B cell (primary cell): ENCODE results near the gene MRPS6. TPM values are rescaled to one million over a fixed set of nuclear protein-coding genes. Genes with fewer than 3 reads are reported as not detected.
A peak's percentile ranks its signal among the peaks of the same experiment; 100 is the strongest.

Experiments
- ATAC-seq: fragments of 200-7000 bp; cut with Tn5 transposase; one replicate; pipeline ENCODE4 v1.10.0; 2021; ENCODE audit warnings: low read depth, mild to moderate bottlenecking, moderate number of reproducible peaks, moderate library complexity
- CTCF ChIA-PET: fragments of 350-600 bp; sonication (Branson Sonifier 250); formaldehyde crosslinking; loops from one replicate; lab custom pipeline; 2021; ENCODE audit warnings: antibody characterized with exemption, inconsistent platforms; lab: Charles Lee
- POLR2A ChIA-PET: fragments of 350-600 bp; sonication (Branson Sonifier 250); formaldehyde crosslinking; loops from one replicate; lab custom pipeline; 2021; ENCODE audit warnings: antibody characterized with exemption; lab: Charles Lee
- DNase-seq: peaks from one replicate; pipeline ENCODE4 v3.0.0; 2013
- H2AFZ ChIP-seq: 2 replicates; pipeline ENCODE4 v1.6.1; 2012; ENCODE audit warnings: mild to moderate bottlenecking, low read depth, low read length; ENCODE audit not compliant: insufficient read depth, poor library complexity, severe bottlenecking
- H3K27ac ChIP-seq, 2 donors: 1 replicate in 1 of 2; 2 replicates in 1 of 2; pipeline ENCODE4 v1.5.1; 2012 to 2013; ENCODE audit warnings: low read length in 2 of 2, mild to moderate bottlenecking in 2 of 2, moderate library complexity in 1 of 2
- H3K27me3 ChIP-seq, 4 experiments: fragments of 200-600 bp in 1 of 4; sonication (generic) in 1 of 4; replicated peaks in 1 of 4; 1 replicate in 2 of 4; 2 replicates in 2 of 4; pipeline versions ENCODE4 v1.6.1 to v1.7.0; 2013 to 2016; ENCODE audit warnings: low read length in 3 of 4, mild to moderate bottlenecking in 2 of 4, mixed read lengths in 1 of 4, moderate library complexity in 1 of 4; ENCODE audit not compliant: insufficient read depth in 4 of 4, control insufficient read depth in 3 of 4; ENCODE audit errors: control extremely low read depth in 1 of 4
- H3K36me3 ChIP-seq, 2 experiments: replicated peaks in 1 of 2; 1 replicate in 1 of 2; 2 replicates in 1 of 2; pipeline versions ENCODE4 v1.6.1 to v1.7.1; 2013; ENCODE audit warnings: low read length in 1 of 2; ENCODE audit not compliant: insufficient read depth in 2 of 2, control insufficient read depth in 1 of 2; ENCODE audit errors: control extremely low read depth in 1 of 2, extremely low read depth in 1 of 2
- H3K4me1 ChIP-seq, 2 donors: fragments of 200-600 bp in 1 of 2; sonication (generic) in 1 of 2; 1 replicate in 1 of 2; 2 replicates in 1 of 2; pipeline versions ENCODE4 v1.5.1 to v1.6.1; 2013 to 2017; ENCODE audit warnings: low read length in 2 of 2; ENCODE audit not compliant: control insufficient read depth in 2 of 2, insufficient read depth in 2 of 2
- H3K4me2 ChIP-seq: replicated peaks from 2 replicates; pipeline ENCODE3; 2012; ENCODE audit warnings: mild to moderate bottlenecking, low read depth, low read length; ENCODE audit not compliant: poor library complexity, severe bottlenecking
- H3K4me3 ChIP-seq, 5 experiments: fragments of 200-600 bp in 1 of 5; sonication (generic) in 1 of 5; 1 replicate in 3 of 5; 2 replicates in 2 of 5; pipeline versions ENCODE4 v1.5.1 to v1.7.0; 2011 to 2016; ENCODE audit warnings: low read length in 4 of 5, mild to moderate bottlenecking in 4 of 5, low read depth in 2 of 5, control low read depth in 1 of 5, moderate library complexity in 1 of 5; ENCODE audit not compliant: insufficient read depth in 1 of 5; ENCODE audit errors: control extremely low read depth in 1 of 5, extremely low read depth in 1 of 5
- H3K79me2 ChIP-seq: fragments of 200-600 bp; sonication (generic); one replicate; pipeline ENCODE4 v1.6.0; 2016; ENCODE audit warnings: low read length; ENCODE audit not compliant: control insufficient read depth, insufficient read depth
- H3K9ac ChIP-seq: fragments of 200-600 bp; sonication (generic); 2 replicates; pipeline ENCODE4 v1.6.1; 2017; ENCODE audit warnings: mild to moderate bottlenecking, low read length, moderate library complexity
- H3K9me3 ChIP-seq, 3 donors: one replicate each; pipeline versions ENCODE4 v1.6.1 to v1.7.1; 2013; ENCODE audit warnings: low read length in 2 of 3; ENCODE audit not compliant: control insufficient read depth in 2 of 3, insufficient read depth in 1 of 3; ENCODE audit errors: control extremely low read depth in 1 of 3
- H4K20me1 ChIP-seq: 2 replicates; pipeline ENCODE4 v1.6.0; 2012; ENCODE audit warnings: mild to moderate bottlenecking, low read length; ENCODE audit not compliant: insufficient read depth, control insufficient read depth, poor library complexity, severe bottlenecking
- H3K27ac Mint-ChIP-seq: one replicate; pipeline ENCODE4 v1.8.0; 2021; ENCODE audit warnings: mixed read lengths
- H3K27me3 Mint-ChIP-seq: one replicate; pipeline ENCODE4 v1.8.0; 2021; ENCODE audit warnings: mixed read lengths
- H3K4me1 Mint-ChIP-seq: one replicate; pipeline ENCODE4 v1.8.0; 2021; ENCODE audit warnings: mixed read lengths
- H3K4me3 Mint-ChIP-seq: one replicate; pipeline ENCODE4 v1.8.0; 2021; ENCODE audit warnings: mixed read lengths
- H3K9me3 Mint-ChIP-seq: one replicate; pipeline ENCODE4 v1.8.0; 2022; ENCODE audit warnings: mixed read lengths; ENCODE audit not compliant: insufficient read depth
- EZH2 ChIP-seq: IDR thresholded peaks from 2 replicates; pipeline ENCODE4 v1.6.1; 2012; ENCODE audit warnings: borderline replicate concordance, low read depth, mild to moderate bottlenecking, moderate library complexity, low read length; ENCODE audit not compliant: insufficient read depth, poor library complexity, severe bottlenecking
- WGBS: methylation state at CpG from one replicate; pipeline ENCODE4 v1.1.5; 2013; ENCODE audit warnings: missing lambda C conversion rate; ENCODE audit not compliant: insufficient coverage; 5-methylcytosine and 5-hydroxymethylcytosine counted together
- intact Hi-C: fragments of 100-400 bp; cut with micrococcal nuclease; formaldehyde crosslinking; loops from one replicate; pipeline ENCODE4 v1.10.0; 2022
- polyA plus RNA-seq: library from polyadenylated mRNA; depleted of rRNA; stranded (reverse); fragments of >200 nt; gene quantifications from 2 replicates; pipeline ENCODE4 v1.2.3, GENCODE V29; 2012
- total RNA-seq, 2 donors: library from RNA; stranded (reverse); fragments of 120-200 nt in 1 of 2; gene quantifications; 1 replicate in 1 of 2; 2 replicates in 1 of 2; pipeline versions ENCODE4 v1.2.3 to v1.2.4, GENCODE V29; 2013 to 2022
- TF ChIP-seq, protein P1 (sequence below): fragments of 200-600 bp; IDR thresholded peaks from one replicate; pipeline ENCODE4 v1.8.0; 2022; ENCODE audit warnings: antibody characterized with exemption, mild to moderate bottlenecking

MRPS6 gene
- total and polyA plus RNA-seq, 2 donors (not counting 1 experiment from before 2014, with no cell fraction given): 15.7 to 37.9 TPM

- no peak overlapping the region for H3K4me2 ChIP-seq
- CTCF ChIA-PET: interaction anchor here (1.7 kb wide), 1 partner anchor 235 kb away, joined by 3 read pairs; no protein-coding TSS in a partner anchor
- H3K9ac ChIP-seq: no peak overlapping the region
- no peak overlapping the region for H3K4me3 ChIP-seq
- peaks cover 5% of the 10 kb centered on the region for H3K9me3 Mint-ChIP-seq
- 98% methylated on average over 33 of the region's 36 CpGs for WGBS
- no peaks in the 10 kb centered on the region for H3K79me2 ChIP-seq
- H3K27ac Mint-ChIP-seq: no peak overlapping the region
- DNase-seq (no peak), ATAC-seq (no peak)
- H3K4me1 ChIP-seq: no peaks in the 10 kb centered on the region
- H3K4me3 Mint-ChIP-seq: no peak overlapping the region
- intact Hi-C loops: no loop called here
- no peaks in the 10 kb centered on the region for H3K36me3 ChIP-seq
- no peaks in the 10 kb centered on the region for H3K27me3 Mint-ChIP-seq
- H3K4me1 Mint-ChIP-seq: no peaks in the 10 kb centered on the region
- POLR2A ChIA-PET: no interaction called here
- TF ChIP-seq, protein P1, sequence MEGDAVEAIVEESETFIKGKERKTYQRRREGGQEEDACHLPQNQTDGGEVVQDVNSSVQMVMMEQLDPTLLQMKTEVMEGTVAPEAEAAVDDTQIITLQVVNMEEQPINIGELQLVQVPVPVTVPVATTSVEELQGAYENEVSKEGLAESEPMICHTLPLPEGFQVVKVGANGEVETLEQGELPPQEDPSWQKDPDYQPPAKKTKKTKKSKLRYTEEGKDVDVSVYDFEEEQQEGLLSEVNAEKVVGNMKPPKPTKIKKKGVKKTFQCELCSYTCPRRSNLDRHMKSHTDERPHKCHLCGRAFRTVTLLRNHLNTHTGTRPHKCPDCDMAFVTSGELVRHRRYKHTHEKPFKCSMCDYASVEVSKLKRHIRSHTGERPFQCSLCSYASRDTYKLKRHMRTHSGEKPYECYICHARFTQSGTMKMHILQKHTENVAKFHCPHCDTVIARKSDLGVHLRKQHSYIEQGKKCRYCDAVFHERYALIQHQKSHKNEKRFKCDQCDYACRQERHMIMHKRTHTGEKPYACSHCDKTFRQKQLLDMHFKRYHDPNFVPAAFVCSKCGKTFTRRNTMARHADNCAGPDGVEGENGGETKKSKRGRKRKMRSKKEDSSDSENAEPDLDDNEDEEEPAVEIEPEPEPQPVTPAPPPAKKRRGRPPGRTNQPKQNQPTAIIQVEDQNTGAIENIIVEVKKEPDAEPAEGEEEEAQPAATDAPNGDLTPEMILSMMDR: no peak
- no peak for TF ChIP-seq EZH2
- H3K27ac ChIP-seq: no peak overlapping the region
- peaks cover 0 to 36% (median 8%) of the 10 kb centered on the region in 3 donors for H3K9me3 ChIP-seq
- H3K27me3 ChIP-seq: no peaks in the 10 kb centered on the region
- no peaks in the 10 kb centered on the region for H4K20me1 ChIP-seq
- no peak overlapping the region for H2AFZ ChIP-seq
Measured at GRCh38 chr21:34158866-34159835, 85.8 kb downstream of the MRPS6 start.

- no peak for TF ChIP-seq EZH2
- TF ChIP-seq, protein P1: no peak
- Mint-ChIP-seq H3K9me3 (peaks cover 14% of the 10 kb centered on the region), H3K4me1 (no peaks in the 10 kb centered on the region), H3K4me3 (no peak overlapping the region), H3K27me3 (no peaks in the 10 kb centered on the region), H3K27ac (no peak overlapping the region)
- 94% methylated on average over 4 of the region's 5 CpGs for WGBS
- CTCF ChIA-PET: no interaction called here
- no peak overlapping the region for H3K4me2 ChIP-seq
- POLR2A ChIA-PET: no interaction called here
- H3K79me2 ChIP-seq: no peaks in the 10 kb centered on the region
- H3K4me3 ChIP-seq: no peak overlapping the region
- no peak overlapping the region for H2AFZ ChIP-seq
- ATAC-seq (no peak), DNase-seq (peak; percentile 21)
- intact Hi-C loops: no loop called here
- H3K4me1 ChIP-seq: no peaks in the 10 kb centered on the region
- no peaks in the 10 kb centered on the region for H4K20me1 ChIP-seq
- no peaks in the 10 kb centered on the region for H3K36me3 ChIP-seq
- H3K27ac ChIP-seq: no peak overlapping the region
- no peak overlapping the region for H3K9ac ChIP-seq
- peaks cover 5 to 60% (median 55%) of the 10 kb centered on the region in 3 donors for H3K9me3 ChIP-seq
- H3K27me3 ChIP-seq: no peaks in the 10 kb centered on the region
Measured at GRCh38 chr21:34166468-34166867, 93.1 kb downstream of the MRPS6 start.
